ENCODE results near the gene LIN28B.

DNA sequence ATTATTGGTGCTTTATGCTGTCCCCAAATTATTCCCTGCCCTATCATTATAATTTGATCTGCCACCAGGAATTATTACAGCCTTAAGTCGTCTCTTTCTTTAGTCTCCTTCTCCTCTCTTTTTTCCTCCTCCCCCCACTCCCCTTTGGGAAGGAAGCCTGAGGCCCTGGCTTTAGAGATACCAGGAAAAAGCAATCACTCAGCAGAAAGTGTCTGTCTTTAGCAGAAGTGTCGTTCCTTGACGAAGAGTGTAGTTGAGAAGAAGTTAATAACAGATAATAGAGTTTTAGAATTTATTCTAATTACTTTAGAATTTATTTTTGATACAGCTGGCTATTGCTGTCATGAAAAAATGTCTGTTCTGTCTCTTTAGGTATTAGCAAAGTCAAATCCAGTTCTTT, 16.5 kb downstream of the LIN28B start:
- TF ChIP-seq, protein P1, sequence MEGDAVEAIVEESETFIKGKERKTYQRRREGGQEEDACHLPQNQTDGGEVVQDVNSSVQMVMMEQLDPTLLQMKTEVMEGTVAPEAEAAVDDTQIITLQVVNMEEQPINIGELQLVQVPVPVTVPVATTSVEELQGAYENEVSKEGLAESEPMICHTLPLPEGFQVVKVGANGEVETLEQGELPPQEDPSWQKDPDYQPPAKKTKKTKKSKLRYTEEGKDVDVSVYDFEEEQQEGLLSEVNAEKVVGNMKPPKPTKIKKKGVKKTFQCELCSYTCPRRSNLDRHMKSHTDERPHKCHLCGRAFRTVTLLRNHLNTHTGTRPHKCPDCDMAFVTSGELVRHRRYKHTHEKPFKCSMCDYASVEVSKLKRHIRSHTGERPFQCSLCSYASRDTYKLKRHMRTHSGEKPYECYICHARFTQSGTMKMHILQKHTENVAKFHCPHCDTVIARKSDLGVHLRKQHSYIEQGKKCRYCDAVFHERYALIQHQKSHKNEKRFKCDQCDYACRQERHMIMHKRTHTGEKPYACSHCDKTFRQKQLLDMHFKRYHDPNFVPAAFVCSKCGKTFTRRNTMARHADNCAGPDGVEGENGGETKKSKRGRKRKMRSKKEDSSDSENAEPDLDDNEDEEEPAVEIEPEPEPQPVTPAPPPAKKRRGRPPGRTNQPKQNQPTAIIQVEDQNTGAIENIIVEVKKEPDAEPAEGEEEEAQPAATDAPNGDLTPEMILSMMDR (IDR thresholded peaks at IDR 0.05), result no peak
- TF ChIP-seq POLR2A (IDR thresholded peaks at IDR 0.05), result no peak
